ENCODE data around the gene RMDN3.

- TF ChIP-seq CTCF (conservative IDR thresholded peaks at IDR 0.05): no peak
- no peak for TF ChIP-seq EZH2 (IDR thresholded peaks at IDR 0.05; ENCODE audit: low read depth)
Observed at GRCh38 chr15:40796512-40796911, 41.5 kb upstream of the RMDN3 start.

Data from PC-9 (cell line).